ENCODE results near the gene EGFL8. TPM values are rescaled to one million over a fixed set of nuclear protein-coding genes. Genes with fewer than 3 reads are reported as not detected.
"Not testable (repeated sequence)": the region's sequence is repeated elsewhere in the genome, so short reads cannot be mapped to it uniquely, and the experiment has no call there.

The EGFL8 gene
- total and polyA plus RNA-seq, 7 donors = 2.3 to 24.4 (median 13.8) TPM

GRCh38 chr6:32139590-32139989, 24.8 kb upstream of the EGFL8 start:
- Histone ChIP-seq H3K4me1 (no peaks in the 10 kb centered on the region), H3K27me3 (no peaks in the 10 kb centered on the region), H3K36me3 (no peaks in the 10 kb centered on the region), H3K9me3 (no peaks in the 10 kb centered on the region), H3K4me3 (no peak overlapping the region), H3K27ac (no peak overlapping the region)
- WGBS, 2 donors = 76 to 77% methylated on average over 5 of the region's 5 CpGs
- TF ChIP-seq POLR2A (IDR thresholded peaks at IDR 0.05) (no peak), EP300 (IDR thresholded peaks at IDR 0.05) (no peak)
- DNase-seq = no peak
- intact Hi-C loops (cut with DNase I) = no loop called here

GRCh38 chr6:32140420-32141046, 23.9 kb upstream of the EGFL8 start:
- 80 to 97% methylated on average over 5 of the region's 5 CpGs for WGBS, 2 donors
- H3K9me3 ChIP-seq = no peaks in the 10 kb centered on the region
- no peak for DNase-seq

GRCh38 chr6:32144238-32144637, 20.2 kb upstream of the EGFL8 start:
- H3K9me3 ChIP-seq; DNase-seq; H3K4me3 ChIP-seq; H3K4me1 ChIP-seq; H3K27ac ChIP-seq; intact Hi-C loops (cut with DNase I); H3K27me3 ChIP-seq: not testable (repeated sequence)
- 17 to 73% methylated on average over 7 of the region's 7 CpGs for WGBS, 2 donors
- peaks cover 0 to 13% (median 0%) of the 10 kb centered on the region in 4 donors for H3K36me3 ChIP-seq

More at GRCh38 chr6:32140420-32141046, 23.9 kb upstream of the EGFL8 start:
- Histone ChIP-seq H3K4me1 (no peaks in the 10 kb centered on the region), H3K4me3 (no peak overlapping the region), H3K27me3 (no peaks in the 10 kb centered on the region), H3K27ac (no peak overlapping the region), H3K36me3 (no peaks in the 10 kb centered on the region)
- intact Hi-C loops (cut with DNase I) = no loop called here
- TF ChIP-seq POLR2AphosphoS5 (IDR thresholded peaks at IDR 0.05) (no peak), CTCF (IDR thresholded peaks at IDR 0.05) (no peak), POLR2A (IDR thresholded peaks at IDR 0.05) (no peak), EP300 (IDR thresholded peaks at IDR 0.05) (no peak)

- WGBS, 2 donors = 92 to 94% methylated on average over 1 of the region's 1 CpG
Observed at GRCh38 chr6:32146287-32146686, 18.1 kb upstream of the EGFL8 start.

GRCh38 chr6:32146687-32147086, 17.7 kb upstream of the EGFL8 start:
- H3K36me3 ChIP-seq = peaks cover 0 to 18% (median 0%) of the 10 kb centered on the region in 4 donors
- intact Hi-C loops (cut with DNase I) = no loop called here
- no peak overlapping the region for H3K27ac ChIP-seq
- no peaks in the 10 kb centered on the region for H3K27me3 ChIP-seq
- H3K4me1 ChIP-seq = peaks cover 0 to 22% (median 19%) of the 10 kb centered on the region in 4 donors
- no peaks in the 10 kb centered on the region for H3K9me3 ChIP-seq
- 60 to 79% methylated on average over 4 of the region's 4 CpGs for WGBS, 2 donors
- TF ChIP-seq POLR2AphosphoS5 (IDR thresholded peaks at IDR 0.05) (no peak), POLR2A (IDR thresholded peaks at IDR 0.05) (no peak), CTCF (IDR thresholded peaks at IDR 0.05) (no peak)
- H3K4me3 ChIP-seq = no peak overlapping the region
- no peak for DNase-seq

More at GRCh38 chr6:32146287-32146686, 18.1 kb upstream of the EGFL8 start:
- Histone ChIP-seq H3K4me1 (peaks cover 0 to 18% (median 17%) of the 10 kb centered on the region in 4 donors), H3K9me3 (no peaks in the 10 kb centered on the region), H3K27ac (no peak overlapping the region), H3K27me3 (no peaks in the 10 kb centered on the region), H3K36me3 (peaks cover 0 to 18% (median 0%) of the 10 kb centered on the region in 4 donors), H3K4me3 (no peak overlapping the region)
- intact Hi-C loops (cut with DNase I) = no loop called here
- TF ChIP-seq POLR2A (IDR thresholded peaks at IDR 0.05) = no peak
- TF ChIP-seq CTCF (IDR thresholded peaks at IDR 0.05) = no peak
- TF ChIP-seq POLR2AphosphoS5 (IDR thresholded peaks at IDR 0.05) = no peak
- TF ChIP-seq EP300 (IDR thresholded peaks at IDR 0.05) = no peak
- DNase-seq = no peak
